COLO668 (cell line): ENCODE measurements around the gene ZNF207.
A peak's percentile ranks its signal among the peaks of the same experiment; 100 is the strongest.
"Not testable (repeated sequence)": the region's sequence is repeated elsewhere in the genome, so short reads cannot be mapped to it uniquely, and the experiment has no call there.

Experiments
- DNase-seq: peaks from one replicate; lab custom pipeline; 2025; ENCODE audit not compliant: unreplicated experiment; lab: John Stamatoyannopoulos, UW

ZNF207 gene

GRCh38 chr17:32335046-32335445, 14.9 kb upstream of the ZNF207 start:
- no peak for DNase-seq

- no peak for DNase-seq
These were observed 14.3 kb upstream of the ZNF207 start for GRCh38 chr17:32335687-32336086.

- DNase-seq, result peak; percentile 2
These were observed 8.7 kb upstream of the ZNF207 start for GRCh38 chr17:32341141-32341856.

- DNase-seq, result peak; percentile 78
These were observed 7.9 kb upstream of the ZNF207 start, which contains the start of gene C17orf75 for GRCh38 chr17:32341857-32342602. TSS of gene C17orf75 (minus strand) at chr17:32342173. CDS start at chr17:32342139, 34 bp downstream.

- no peak for DNase-seq
These were observed 7.2 kb upstream of the ZNF207 start for GRCh38 chr17:32342603-32343325.

- DNase-seq, result no peak
These were observed 3.9 kb upstream of the ZNF207 start for GRCh38 chr17:32345951-32346600.

GRCh38 chr17:32348483-32348800, 1.5 kb upstream of the ZNF207 start:
- no peak for DNase-seq

GRCh38 chr17:32349503-32349853, 479 bp upstream of the ZNF207 start:
- DNase-seq, result no peak

- peak; percentile 8 for DNase-seq
These were observed 885 bp downstream of the ZNF207 start for GRCh38 chr17:32350666-32351418.

GRCh38 chr17:32352734-32353133, 2.8 kb downstream of the ZNF207 start:
- DNase-seq, result not testable (repeated sequence)

- DNase-seq, result no peak
These were observed 5.9 kb downstream of the ZNF207 start for GRCh38 chr17:32355649-32356377.

GRCh38 chr17:32356378-32356743, 6.4 kb downstream of the ZNF207 start:
- no peak for DNase-seq

GRCh38 chr17:32356750-32357149, 6.8 kb downstream of the ZNF207 start:
- no peak for DNase-seq

GRCh38 chr17:32357615-32358014, 7.7 kb downstream of the ZNF207 start:
- DNase-seq, result no peak

GRCh38 chr17:32361270-32361669, 11.3 kb downstream of the ZNF207 start:
- no peak for DNase-seq

GRCh38 chr17:32370426-32370825, 20.5 kb downstream of the ZNF207 start:
- DNase-seq, result no peak

- no peak for DNase-seq
These were observed 32.7 kb downstream of the ZNF207 start for GRCh38 chr17:32382526-32383223.

- DNase-seq, result no peak
These were observed 34.0 kb downstream of the ZNF207 start for GRCh38 chr17:32383926-32384434.

GRCh38 chr17:32385121-32385520, 35.2 kb downstream of the ZNF207 start:
- no peak for DNase-seq
